Vagina (tissue), 2 donors: ENCODE results near the gene CGNL1.

Source experiments
- POLR2A ChIP-seq, 2 donors: fragments of 450-650 bp; IDR thresholded peaks; one replicate each; pipeline ENCODE4 v1.6.1; 2017; ENCODE audit warnings: antibody characterized with exemption in 2 of 2, mild to moderate bottlenecking in 2 of 2, moderate library complexity in 2 of 2
- POLR2AphosphoS5 ChIP-seq, 2 donors: sonication (generic); formaldehyde crosslinking; IDR thresholded peaks; one replicate each; pipeline ENCODE4 v1.9.0; 2017; ENCODE audit warnings: antibody characterized with exemption in 2 of 2, mild to moderate bottlenecking in 2 of 2, low read depth in 1 of 2; ENCODE audit not compliant: insufficient read depth in 1 of 2
- TF ChIP-seq, protein P1 (sequence below), 3 experiments: fragments of 450-650 bp in 2 of 3; fragments of 200-600 bp in 1 of 3; sonication (generic) in 1 of 3; IDR thresholded peaks; one replicate each; pipeline ENCODE4 v1.5.1; 2017 to 2019; ENCODE audit warnings: antibody characterized with exemption in 3 of 3, mild to moderate bottlenecking in 2 of 3, moderate library complexity in 2 of 3

- TF ChIP-seq POLR2A (IDR thresholded peaks at IDR 0.05) (no peak), POLR2AphosphoS5 (IDR thresholded peaks at IDR 0.05; ENCODE audit: insufficient read depth in 1 of 2, low read depth in 1 of 2) (no peak)
- TF ChIP-seq, protein P1, sequence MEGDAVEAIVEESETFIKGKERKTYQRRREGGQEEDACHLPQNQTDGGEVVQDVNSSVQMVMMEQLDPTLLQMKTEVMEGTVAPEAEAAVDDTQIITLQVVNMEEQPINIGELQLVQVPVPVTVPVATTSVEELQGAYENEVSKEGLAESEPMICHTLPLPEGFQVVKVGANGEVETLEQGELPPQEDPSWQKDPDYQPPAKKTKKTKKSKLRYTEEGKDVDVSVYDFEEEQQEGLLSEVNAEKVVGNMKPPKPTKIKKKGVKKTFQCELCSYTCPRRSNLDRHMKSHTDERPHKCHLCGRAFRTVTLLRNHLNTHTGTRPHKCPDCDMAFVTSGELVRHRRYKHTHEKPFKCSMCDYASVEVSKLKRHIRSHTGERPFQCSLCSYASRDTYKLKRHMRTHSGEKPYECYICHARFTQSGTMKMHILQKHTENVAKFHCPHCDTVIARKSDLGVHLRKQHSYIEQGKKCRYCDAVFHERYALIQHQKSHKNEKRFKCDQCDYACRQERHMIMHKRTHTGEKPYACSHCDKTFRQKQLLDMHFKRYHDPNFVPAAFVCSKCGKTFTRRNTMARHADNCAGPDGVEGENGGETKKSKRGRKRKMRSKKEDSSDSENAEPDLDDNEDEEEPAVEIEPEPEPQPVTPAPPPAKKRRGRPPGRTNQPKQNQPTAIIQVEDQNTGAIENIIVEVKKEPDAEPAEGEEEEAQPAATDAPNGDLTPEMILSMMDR (IDR thresholded peaks at IDR 0.05), result no peak
These were observed 39.3 kb downstream of the CGNL1 start for GRCh38 chr15:57415602-57416001.
